ENCODE results near the gene SDHAF3. TPM values are rescaled to one million over a fixed set of nuclear protein-coding genes. Genes with fewer than 3 reads are reported as not detected.
A peak's percentile ranks its signal among the peaks of the same experiment; 100 is the strongest.
"Not testable (repeated sequence)": the region's sequence is repeated elsewhere in the genome, so short reads cannot be mapped to it uniquely, and the experiment has no call there.

SDHAF3 gene
- 23.7 and 27.4 TPM in 2 replicates for total RNA-seq (2021)
- percentile 72 among the genes with signal in this experiment for Bru-seq, nascent RNA
- percentile 55 among the genes with signal in this experiment for BruChase-seq, experiment 1, labeled RNA remaining after a 2-hour chase
- BruChase-seq, experiment 2, labeled RNA remaining after a 6-hour chase = percentile 53 among the genes with signal in this experiment
- long read RNA-seq, transcript SDHAF3-201 (3 exons, 731 nt) = minor isoform, 9 of 100 reads
- long read RNA-seq, transcript SDHAF3-202 (2 exons, 2,060 nt) = major isoform, 84 of 100 reads
- long read RNA-seq, partial matches to known transcripts = 0 of 100 reads
- long read RNA-seq, other reads (novel, unspliced or antisense) = 7 of 100 reads

- TF ChIP-seq EZH2 (IDR thresholded peaks at IDR 0.05; ENCODE audit: low read depth) (no peak), CTCF (conservative IDR thresholded peaks at IDR 0.05) (peak; percentile 44; the same call in 1 of the 2 replicates)
- Histone ChIP-seq H3K4me3 (peak within 1 kb of the TSS; percentile 82), H3K27ac (peak within 1 kb of the TSS; percentile 49), H3K27me3 (ENCODE audit: insufficient read depth, low read depth) (no peaks in the 10 kb centered on the region), H3K9me2 (ENCODE audit: insufficient read depth) (no peaks in the 10 kb centered on the region), H3K36me3 (ENCODE audit: low read depth) (no peaks in the 10 kb centered on the region), H3K4me2 (peak within 1 kb of the TSS; percentile 92), H2AFZ (peak within 1 kb of the TSS; percentile 97), H3K4me1 (replicated peaks; ENCODE audit: insufficient read depth) (peaks cover 15% of the 10 kb centered on the region), H3K79me2 (ENCODE audit: low read depth) (peaks cover 25% of the 10 kb centered on the region), H3F3A (ENCODE audit: insufficient read depth, low read depth) (no peaks in the 10 kb centered on the region), H4K20me1 (ENCODE audit: insufficient read depth) (no peaks in the 10 kb centered on the region), H3K9me3 (ENCODE audit: insufficient read depth, low read depth) (no peaks in the 10 kb centered on the region)
- DNase-seq = peak; percentile 89 to 98
- intact Hi-C loops (cut with micrococcal nuclease; ENCODE audit: unreplicated experiment) = loop anchor here (1.0 to 5.0 kb wide), 2 partner anchors 755 to 1050 kb away; partner anchors contain the start of gene ASNS
- CTCF ChIA-PET = interaction anchor here (0.6 kb wide), 1 partner anchor 1224 kb away, joined by 3 read pairs; no protein-coding TSS in a partner anchor
- POLR2A ChIA-PET (ENCODE audit: unreplicated experiment) = interaction anchor here (0.6 to 0.9 kb wide), 4 partner anchors 75 to 1703 kb away, joined by 3 to 11 read pairs (median 8); partner anchors contain the start of gene ASNS
- TSS peak; percentile 69 for BruUV-seq (replicated peaks)
These were observed at the start of gene SDHAF3 for GRCh38 chr7:97117372-97118188. TSS of gene SDHAF3 (plus strand) at chr7:97117698. CDS start at chr7:97117724, 26 bp downstream.

- H3F3A ChIP-seq (ENCODE audit: insufficient read depth, low read depth); H2AFZ ChIP-seq; H3K4me2 ChIP-seq; POLR2A ChIA-PET (ENCODE audit: unreplicated experiment); BruUV-seq (replicated peaks); intact Hi-C loops (cut with micrococcal nuclease; ENCODE audit: unreplicated experiment); CTCF ChIA-PET; H4K20me1 ChIP-seq (ENCODE audit: insufficient read depth); H3K4me3 ChIP-seq; H3K9me2 ChIP-seq (ENCODE audit: insufficient read depth); H3K36me3 ChIP-seq (ENCODE audit: low read depth); H3K4me1 ChIP-seq (replicated peaks; ENCODE audit: insufficient read depth); DNase-seq; H3K9me3 ChIP-seq (ENCODE audit: insufficient read depth, low read depth); H3K27me3 ChIP-seq (ENCODE audit: insufficient read depth, low read depth); H3K79me2 ChIP-seq (ENCODE audit: low read depth); H3K27ac ChIP-seq: not testable (repeated sequence)
These were observed 45.5 kb upstream of the SDHAF3 start for GRCh38 chr7:97072025-97072424.

GRCh38 chr7:97075928-97076327, 41.6 kb upstream of the SDHAF3 start:
- Histone ChIP-seq H3K27me3 (ENCODE audit: insufficient read depth, low read depth) (peaks cover 6% of the 10 kb centered on the region; the same call in 1 of the 2 replicates), H3K36me3 (ENCODE audit: low read depth) (no peaks in the 10 kb centered on the region), H3K4me2 (no peak overlapping the region), H2AFZ (no peak overlapping the region), H3K4me3 (no peak overlapping the region), H3K27ac (no peak overlapping the region), H3F3A (ENCODE audit: insufficient read depth, low read depth) (no peaks in the 10 kb centered on the region), H4K20me1 (ENCODE audit: insufficient read depth) (no peaks in the 10 kb centered on the region), H3K4me1 (replicated peaks; ENCODE audit: insufficient read depth) (peaks cover 3% of the 10 kb centered on the region; the same call in 1 of the 2 replicates), H3K9me3 (ENCODE audit: insufficient read depth, low read depth) (no peaks in the 10 kb centered on the region), H3K9me2 (ENCODE audit: insufficient read depth) (no peaks in the 10 kb centered on the region), H3K79me2 (ENCODE audit: low read depth) (no peaks in the 10 kb centered on the region)
- BruUV-seq (replicated peaks) = no TSS peak
- TF ChIP-seq EZH2 (IDR thresholded peaks at IDR 0.05; ENCODE audit: low read depth) (no peak), CTCF (conservative IDR thresholded peaks at IDR 0.05) (no peak)
- ChIA-PET CTCF (no interaction called here), POLR2A (ENCODE audit: unreplicated experiment) (no interaction called here)
- no peak for DNase-seq
- intact Hi-C loops (cut with micrococcal nuclease; ENCODE audit: unreplicated experiment) = no loop called here
